Measurements from ENCODE around the gene ZNF474. TPM values are rescaled to one million over a fixed set of nuclear protein-coding genes. Genes with fewer than 3 reads are reported as not detected.

The ZNF474 gene
- total RNA-seq, 1 experiment from 2014 or later: not detected

DNA sequence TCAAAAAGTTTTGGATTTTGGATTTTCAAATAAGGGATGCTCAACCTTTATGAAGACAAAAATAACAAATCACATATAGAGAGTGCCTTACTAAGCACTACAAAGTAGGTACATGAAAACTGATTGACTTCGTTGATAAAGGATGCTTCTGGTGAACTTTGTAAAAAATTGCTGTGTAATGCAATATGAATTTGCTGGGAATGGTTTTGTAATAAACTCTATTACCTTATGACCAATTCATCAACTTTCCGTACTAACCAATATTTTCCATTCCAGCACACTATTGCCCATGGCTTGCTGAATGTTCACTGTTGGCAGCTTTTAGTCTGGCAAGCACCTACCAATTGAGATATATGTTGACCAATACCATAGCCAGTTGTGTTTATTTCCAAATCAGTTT lies 23.4 kb upstream of the ZNF474 start:
- no peaks in the 10 kb centered on the region for H3K36me3 Mint-ChIP-seq
- no peak overlapping the region for H3K4me3 Mint-ChIP-seq
- ATAC-seq (no peak), DNase-seq (ENCODE audit: low spot score) (no peak)
- H3K27ac Mint-ChIP-seq: no peak overlapping the region
- ChIA-PET POLR2A (no interaction called here), CTCF (no interaction called here)
- peaks cover 8% of the 10 kb centered on the region for H3K4me1 Mint-ChIP-seq
- no peaks in the 10 kb centered on the region for H3K27me3 Mint-ChIP-seq (ENCODE audit: low read depth)
- no peaks in the 10 kb centered on the region for H3K9me3 Mint-ChIP-seq
- TF ChIP-seq, protein P1, sequence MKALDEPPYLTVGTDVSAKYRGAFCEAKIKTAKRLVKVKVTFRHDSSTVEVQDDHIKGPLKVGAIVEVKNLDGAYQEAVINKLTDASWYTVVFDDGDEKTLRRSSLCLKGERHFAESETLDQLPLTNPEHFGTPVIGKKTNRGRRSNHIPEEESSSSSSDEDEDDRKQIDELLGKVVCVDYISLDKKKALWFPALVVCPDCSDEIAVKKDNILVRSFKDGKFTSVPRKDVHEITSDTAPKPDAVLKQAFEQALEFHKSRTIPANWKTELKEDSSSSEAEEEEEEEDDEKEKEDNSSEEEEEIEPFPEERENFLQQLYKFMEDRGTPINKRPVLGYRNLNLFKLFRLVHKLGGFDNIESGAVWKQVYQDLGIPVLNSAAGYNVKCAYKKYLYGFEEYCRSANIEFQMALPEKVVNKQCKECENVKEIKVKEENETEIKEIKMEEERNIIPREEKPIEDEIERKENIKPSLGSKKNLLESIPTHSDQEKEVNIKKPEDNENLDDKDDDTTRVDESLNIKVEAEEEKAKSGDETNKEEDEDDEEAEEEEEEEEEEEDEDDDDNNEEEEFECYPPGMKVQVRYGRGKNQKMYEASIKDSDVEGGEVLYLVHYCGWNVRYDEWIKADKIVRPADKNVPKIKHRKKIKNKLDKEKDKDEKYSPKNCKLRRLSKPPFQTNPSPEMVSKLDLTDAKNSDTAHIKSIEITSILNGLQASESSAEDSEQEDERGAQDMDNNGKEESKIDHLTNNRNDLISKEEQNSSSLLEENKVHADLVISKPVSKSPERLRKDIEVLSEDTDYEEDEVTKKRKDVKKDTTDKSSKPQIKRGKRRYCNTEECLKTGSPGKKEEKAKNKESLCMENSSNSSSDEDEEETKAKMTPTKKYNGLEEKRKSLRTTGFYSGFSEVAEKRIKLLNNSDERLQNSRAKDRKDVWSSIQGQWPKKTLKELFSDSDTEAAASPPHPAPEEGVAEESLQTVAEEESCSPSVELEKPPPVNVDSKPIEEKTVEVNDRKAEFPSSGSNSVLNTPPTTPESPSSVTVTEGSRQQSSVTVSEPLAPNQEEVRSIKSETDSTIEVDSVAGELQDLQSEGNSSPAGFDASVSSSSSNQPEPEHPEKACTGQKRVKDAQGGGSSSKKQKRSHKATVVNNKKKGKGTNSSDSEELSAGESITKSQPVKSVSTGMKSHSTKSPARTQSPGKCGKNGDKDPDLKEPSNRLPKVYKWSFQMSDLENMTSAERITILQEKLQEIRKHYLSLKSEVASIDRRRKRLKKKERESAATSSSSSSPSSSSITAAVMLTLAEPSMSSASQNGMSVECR (CRISPR knock-in tag; IDR thresholded peaks at IDR 0.05; ENCODE audit: borderline replicate concordance): no peak
- TF ChIP-seq, protein P2, sequence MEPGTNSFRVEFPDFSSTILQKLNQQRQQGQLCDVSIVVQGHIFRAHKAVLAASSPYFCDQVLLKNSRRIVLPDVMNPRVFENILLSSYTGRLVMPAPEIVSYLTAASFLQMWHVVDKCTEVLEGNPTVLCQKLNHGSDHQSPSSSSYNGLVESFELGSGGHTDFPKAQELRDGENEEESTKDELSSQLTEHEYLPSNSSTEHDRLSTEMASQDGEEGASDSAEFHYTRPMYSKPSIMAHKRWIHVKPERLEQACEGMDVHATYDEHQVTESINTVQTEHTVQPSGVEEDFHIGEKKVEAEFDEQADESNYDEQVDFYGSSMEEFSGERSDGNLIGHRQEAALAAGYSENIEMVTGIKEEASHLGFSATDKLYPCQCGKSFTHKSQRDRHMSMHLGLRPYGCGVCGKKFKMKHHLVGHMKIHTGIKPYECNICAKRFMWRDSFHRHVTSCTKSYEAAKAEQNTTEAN (CRISPR knock-in tag; IDR thresholded peaks at IDR 0.05): no peak
- TF ChIP-seq ESRRA (CRISPR knock-in tag; IDR thresholded peaks at IDR 0.05; ENCODE audit: borderline replicate concordance) (no peak), ZNF263 (CRISPR knock-in tag; IDR thresholded peaks at IDR 0.05; ENCODE audit: low read depth) (no peak), GABPB1 (CRISPR knock-in tag; IDR thresholded peaks at IDR 0.05) (no peak), GRHL2 (CRISPR knock-in tag; IDR thresholded peaks at IDR 0.05; ENCODE audit: insufficient replicate concordance, severe bottlenecking) (no peak), CREM (CRISPR knock-in tag; IDR thresholded peaks at IDR 0.05) (no peak), OVOL2 (CRISPR knock-in tag; IDR thresholded peaks at IDR 0.05; ENCODE audit: borderline replicate concordance) (no peak)
- TF ChIP-seq, protein P3, sequence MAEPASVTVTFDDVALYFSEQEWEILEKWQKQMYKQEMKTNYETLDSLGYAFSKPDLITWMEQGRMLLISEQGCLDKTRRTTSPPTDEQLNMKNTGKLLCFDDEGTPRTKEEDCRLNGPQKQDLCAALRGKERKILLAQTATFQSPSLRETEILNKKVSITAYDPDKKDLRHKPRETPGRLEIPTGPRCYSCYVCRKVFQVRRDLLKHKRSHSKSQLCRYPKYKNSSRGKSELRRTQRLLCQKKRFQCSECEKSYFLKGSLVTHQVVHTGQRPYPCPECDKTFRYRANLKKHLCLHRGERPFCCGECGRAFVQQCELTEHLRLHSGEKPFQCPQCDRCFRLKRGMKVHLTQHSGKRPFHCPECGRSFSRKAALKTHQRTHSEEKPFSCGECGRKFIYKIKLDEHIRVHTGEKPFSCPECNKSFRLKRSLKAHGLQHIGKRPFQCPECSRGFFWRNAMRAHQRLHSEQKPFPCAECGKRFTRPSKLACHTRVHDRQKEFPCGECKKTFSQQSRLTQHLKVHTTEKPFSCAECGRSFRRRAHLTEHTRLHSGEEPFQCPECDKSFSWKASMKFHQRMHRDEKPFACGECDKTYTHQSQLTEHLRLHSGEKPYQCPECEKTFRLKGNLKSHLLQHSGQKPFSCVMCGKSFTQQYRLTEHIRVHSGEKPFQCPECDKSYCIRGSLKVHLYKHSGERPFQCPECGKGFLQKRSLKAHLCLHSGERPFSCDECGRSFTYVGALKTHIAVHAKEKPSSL (CRISPR knock-in tag; conservative IDR thresholded peaks at IDR 0.05): no peak
- TF ChIP-seq, protein P4, sequence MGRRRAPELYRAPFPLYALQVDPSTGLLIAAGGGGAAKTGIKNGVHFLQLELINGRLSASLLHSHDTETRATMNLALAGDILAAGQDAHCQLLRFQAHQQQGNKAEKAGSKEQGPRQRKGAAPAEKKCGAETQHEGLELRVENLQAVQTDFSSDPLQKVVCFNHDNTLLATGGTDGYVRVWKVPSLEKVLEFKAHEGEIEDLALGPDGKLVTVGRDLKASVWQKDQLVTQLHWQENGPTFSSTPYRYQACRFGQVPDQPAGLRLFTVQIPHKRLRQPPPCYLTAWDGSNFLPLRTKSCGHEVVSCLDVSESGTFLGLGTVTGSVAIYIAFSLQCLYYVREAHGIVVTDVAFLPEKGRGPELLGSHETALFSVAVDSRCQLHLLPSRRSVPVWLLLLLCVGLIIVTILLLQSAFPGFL (CRISPR knock-in tag; IDR thresholded peaks at IDR 0.05; ENCODE audit: borderline replicate concordance): no peak
- TF ChIP-seq, protein P5, sequence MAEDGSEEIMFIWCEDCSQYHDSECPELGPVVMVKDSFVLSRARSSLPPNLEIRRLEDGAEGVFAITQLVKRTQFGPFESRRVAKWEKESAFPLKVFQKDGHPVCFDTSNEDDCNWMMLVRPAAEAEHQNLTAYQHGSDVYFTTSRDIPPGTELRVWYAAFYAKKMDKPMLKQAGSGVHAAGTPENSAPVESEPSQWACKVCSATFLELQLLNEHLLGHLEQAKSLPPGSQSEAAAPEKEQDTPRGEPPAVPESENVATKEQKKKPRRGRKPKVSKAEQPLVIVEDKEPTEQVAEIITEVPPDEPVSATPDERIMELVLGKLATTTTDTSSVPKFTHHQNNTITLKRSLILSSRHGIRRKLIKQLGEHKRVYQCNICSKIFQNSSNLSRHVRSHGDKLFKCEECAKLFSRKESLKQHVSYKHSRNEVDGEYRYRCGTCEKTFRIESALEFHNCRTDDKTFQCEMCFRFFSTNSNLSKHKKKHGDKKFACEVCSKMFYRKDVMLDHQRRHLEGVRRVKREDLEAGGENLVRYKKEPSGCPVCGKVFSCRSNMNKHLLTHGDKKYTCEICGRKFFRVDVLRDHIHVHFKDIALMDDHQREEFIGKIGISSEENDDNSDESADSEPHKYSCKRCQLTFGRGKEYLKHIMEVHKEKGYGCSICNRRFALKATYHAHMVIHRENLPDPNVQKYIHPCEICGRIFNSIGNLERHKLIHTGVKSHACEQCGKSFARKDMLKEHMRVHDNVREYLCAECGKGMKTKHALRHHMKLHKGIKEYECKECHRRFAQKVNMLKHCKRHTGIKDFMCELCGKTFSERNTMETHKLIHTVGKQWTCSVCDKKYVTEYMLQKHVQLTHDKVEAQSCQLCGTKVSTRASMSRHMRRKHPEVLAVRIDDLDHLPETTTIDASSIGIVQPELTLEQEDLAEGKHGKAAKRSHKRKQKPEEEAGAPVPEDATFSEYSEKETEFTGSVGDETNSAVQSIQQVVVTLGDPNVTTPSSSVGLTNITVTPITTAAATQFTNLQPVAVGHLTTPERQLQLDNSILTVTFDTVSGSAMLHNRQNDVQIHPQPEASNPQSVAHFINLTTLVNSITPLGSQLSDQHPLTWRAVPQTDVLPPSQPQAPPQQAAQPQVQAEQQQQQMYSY (CRISPR knock-in tag; IDR thresholded peaks at IDR 0.05): no peak
- TF ChIP-seq, protein P6, sequence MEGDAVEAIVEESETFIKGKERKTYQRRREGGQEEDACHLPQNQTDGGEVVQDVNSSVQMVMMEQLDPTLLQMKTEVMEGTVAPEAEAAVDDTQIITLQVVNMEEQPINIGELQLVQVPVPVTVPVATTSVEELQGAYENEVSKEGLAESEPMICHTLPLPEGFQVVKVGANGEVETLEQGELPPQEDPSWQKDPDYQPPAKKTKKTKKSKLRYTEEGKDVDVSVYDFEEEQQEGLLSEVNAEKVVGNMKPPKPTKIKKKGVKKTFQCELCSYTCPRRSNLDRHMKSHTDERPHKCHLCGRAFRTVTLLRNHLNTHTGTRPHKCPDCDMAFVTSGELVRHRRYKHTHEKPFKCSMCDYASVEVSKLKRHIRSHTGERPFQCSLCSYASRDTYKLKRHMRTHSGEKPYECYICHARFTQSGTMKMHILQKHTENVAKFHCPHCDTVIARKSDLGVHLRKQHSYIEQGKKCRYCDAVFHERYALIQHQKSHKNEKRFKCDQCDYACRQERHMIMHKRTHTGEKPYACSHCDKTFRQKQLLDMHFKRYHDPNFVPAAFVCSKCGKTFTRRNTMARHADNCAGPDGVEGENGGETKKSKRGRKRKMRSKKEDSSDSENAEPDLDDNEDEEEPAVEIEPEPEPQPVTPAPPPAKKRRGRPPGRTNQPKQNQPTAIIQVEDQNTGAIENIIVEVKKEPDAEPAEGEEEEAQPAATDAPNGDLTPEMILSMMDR (IDR thresholded peaks at IDR 0.05): no peak
- TF ChIP-seq, protein P7, sequence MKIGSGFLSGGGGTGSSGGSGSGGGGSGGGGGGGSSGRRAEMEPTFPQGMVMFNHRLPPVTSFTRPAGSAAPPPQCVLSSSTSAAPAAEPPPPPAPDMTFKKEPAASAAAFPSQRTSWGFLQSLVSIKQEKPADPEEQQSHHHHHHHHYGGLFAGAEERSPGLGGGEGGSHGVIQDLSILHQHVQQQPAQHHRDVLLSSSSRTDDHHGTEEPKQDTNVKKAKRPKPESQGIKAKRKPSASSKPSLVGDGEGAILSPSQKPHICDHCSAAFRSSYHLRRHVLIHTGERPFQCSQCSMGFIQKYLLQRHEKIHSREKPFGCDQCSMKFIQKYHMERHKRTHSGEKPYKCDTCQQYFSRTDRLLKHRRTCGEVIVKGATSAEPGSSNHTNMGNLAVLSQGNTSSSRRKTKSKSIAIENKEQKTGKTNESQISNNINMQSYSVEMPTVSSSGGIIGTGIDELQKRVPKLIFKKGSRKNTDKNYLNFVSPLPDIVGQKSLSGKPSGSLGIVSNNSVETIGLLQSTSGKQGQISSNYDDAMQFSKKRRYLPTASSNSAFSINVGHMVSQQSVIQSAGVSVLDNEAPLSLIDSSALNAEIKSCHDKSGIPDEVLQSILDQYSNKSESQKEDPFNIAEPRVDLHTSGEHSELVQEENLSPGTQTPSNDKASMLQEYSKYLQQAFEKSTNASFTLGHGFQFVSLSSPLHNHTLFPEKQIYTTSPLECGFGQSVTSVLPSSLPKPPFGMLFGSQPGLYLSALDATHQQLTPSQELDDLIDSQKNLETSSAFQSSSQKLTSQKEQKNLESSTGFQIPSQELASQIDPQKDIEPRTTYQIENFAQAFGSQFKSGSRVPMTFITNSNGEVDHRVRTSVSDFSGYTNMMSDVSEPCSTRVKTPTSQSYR (CRISPR knock-in tag; IDR thresholded peaks at IDR 0.05): no peak
- TF ChIP-seq, protein P8, sequence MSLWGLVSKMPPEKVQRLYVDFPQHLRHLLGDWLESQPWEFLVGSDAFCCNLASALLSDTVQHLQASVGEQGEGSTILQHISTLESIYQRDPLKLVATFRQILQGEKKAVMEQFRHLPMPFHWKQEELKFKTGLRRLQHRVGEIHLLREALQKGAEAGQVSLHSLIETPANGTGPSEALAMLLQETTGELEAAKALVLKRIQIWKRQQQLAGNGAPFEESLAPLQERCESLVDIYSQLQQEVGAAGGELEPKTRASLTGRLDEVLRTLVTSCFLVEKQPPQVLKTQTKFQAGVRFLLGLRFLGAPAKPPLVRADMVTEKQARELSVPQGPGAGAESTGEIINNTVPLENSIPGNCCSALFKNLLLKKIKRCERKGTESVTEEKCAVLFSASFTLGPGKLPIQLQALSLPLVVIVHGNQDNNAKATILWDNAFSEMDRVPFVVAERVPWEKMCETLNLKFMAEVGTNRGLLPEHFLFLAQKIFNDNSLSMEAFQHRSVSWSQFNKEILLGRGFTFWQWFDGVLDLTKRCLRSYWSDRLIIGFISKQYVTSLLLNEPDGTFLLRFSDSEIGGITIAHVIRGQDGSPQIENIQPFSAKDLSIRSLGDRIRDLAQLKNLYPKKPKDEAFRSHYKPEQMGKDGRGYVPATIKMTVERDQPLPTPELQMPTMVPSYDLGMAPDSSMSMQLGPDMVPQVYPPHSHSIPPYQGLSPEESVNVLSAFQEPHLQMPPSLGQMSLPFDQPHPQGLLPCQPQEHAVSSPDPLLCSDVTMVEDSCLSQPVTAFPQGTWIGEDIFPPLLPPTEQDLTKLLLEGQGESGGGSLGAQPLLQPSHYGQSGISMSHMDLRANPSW (CRISPR knock-in tag; conservative IDR thresholded peaks at IDR 0.05; ENCODE audit: low read depth): no peak
- TF ChIP-seq, protein P9, sequence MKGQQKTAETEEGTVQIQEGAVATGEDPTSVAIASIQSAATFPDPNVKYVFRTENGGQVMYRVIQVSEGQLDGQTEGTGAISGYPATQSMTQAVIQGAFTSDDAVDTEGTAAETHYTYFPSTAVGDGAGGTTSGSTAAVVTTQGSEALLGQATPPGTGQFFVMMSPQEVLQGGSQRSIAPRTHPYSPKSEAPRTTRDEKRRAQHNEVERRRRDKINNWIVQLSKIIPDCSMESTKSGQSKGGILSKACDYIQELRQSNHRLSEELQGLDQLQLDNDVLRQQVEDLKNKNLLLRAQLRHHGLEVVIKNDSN (CRISPR knock-in tag; IDR thresholded peaks at IDR 0.05): no peak

Data from WTC11 (cell line).